Nephron progenitor cell (in vitro differentiated cells): ENCODE measurements around the gene SUPT20H.

Source experiments
- DNase-seq: peaks from one replicate; pipeline ENCODE4 v3.0.0; 2021
- H3K27ac Mint-ChIP-seq: 2 replicates; pipeline ENCODE4 v1.8.0; 2021; ENCODE audit warnings: mild to moderate bottlenecking, moderate library complexity, mixed read lengths
- H3K27me3 Mint-ChIP-seq: 2 replicates; pipeline ENCODE4 v1.8.0; 2021; ENCODE audit warnings: mild to moderate bottlenecking, low read depth, mixed read lengths; ENCODE audit not compliant: poor library complexity
- H3K36me3 Mint-ChIP-seq: 2 replicates; pipeline ENCODE4 v1.8.0; 2021; ENCODE audit warnings: low read depth, mixed read lengths
- H3K4me1 Mint-ChIP-seq: 2 replicates; pipeline ENCODE4 v1.8.0; 2021; ENCODE audit warnings: mixed read lengths
- H3K4me3 Mint-ChIP-seq: 2 replicates; pipeline ENCODE4 v1.8.0; 2021; ENCODE audit warnings: mild to moderate bottlenecking, moderate library complexity, mixed read lengths
- H3K9me3 Mint-ChIP-seq: 2 replicates; pipeline ENCODE4 v1.8.0; 2021; ENCODE audit warnings: mild to moderate bottlenecking, moderate library complexity, mixed read lengths
- CTCF ChIP-seq: fragments of 200-600 bp; sonication (generic); IDR thresholded peaks from 2 replicates; pipeline ENCODE4 v1.5.0; 2021; ENCODE audit warnings: antibody characterized with exemption

SUPT20H gene

DNA sequence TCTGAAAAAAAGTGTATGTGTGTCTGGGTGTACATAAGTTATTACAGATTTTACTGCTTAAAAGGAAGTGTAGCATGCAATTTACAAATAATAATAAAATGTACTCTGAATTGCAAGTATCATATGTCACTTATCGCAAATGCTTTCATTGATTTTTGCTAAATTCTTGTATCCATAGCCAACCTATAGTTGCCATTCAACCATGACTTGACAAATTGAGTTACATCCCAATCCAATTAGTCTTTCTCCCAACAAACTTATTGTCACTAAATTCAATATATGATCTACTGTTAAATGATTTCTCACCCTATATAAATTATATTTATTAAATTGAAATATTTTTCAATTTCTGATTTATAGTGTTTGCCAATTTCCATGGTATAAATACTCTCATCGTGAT, 17.3 kb upstream of the SUPT20H start:
- Mint-ChIP-seq H3K4me1 (peaks cover 17% of the 10 kb centered on the region), H3K36me3 (no peaks in the 10 kb centered on the region), H3K27ac (no peak overlapping the region), H3K4me3 (no peak overlapping the region), H3K27me3 (peaks cover 2% of the 10 kb centered on the region), H3K9me3 (no peaks in the 10 kb centered on the region)
- no peak for TF ChIP-seq CTCF
- no peak for DNase-seq

DNA sequence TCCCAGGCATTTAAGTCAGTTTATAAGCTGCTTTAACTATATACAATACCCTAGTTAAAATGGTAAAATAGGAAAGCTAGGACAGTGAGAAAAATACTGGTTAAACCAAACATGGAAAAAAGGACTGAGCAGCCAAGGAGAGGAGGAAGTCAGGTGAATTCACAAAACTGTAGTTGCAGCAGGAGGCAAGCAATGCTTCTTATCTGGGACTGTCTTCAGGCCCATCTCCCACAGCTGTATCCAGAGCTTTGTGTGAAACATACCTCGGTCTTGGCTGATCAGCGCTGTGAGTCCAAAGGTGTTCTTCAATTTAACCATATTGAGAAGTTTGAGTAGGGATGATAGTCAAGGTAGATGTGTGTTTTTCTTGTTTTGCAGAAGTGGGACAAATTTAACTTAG, 15.7 kb upstream of the SUPT20H start:
- Mint-ChIP-seq H3K27ac (no peak overlapping the region), H3K9me3 (no peaks in the 10 kb centered on the region), H3K4me1 (peaks cover 22% of the 10 kb centered on the region), H3K4me3 (no peak overlapping the region), H3K36me3 (no peaks in the 10 kb centered on the region), H3K27me3 (peaks cover 5% of the 10 kb centered on the region)
- TF ChIP-seq CTCF = no peak
- no peak for DNase-seq

DNA sequence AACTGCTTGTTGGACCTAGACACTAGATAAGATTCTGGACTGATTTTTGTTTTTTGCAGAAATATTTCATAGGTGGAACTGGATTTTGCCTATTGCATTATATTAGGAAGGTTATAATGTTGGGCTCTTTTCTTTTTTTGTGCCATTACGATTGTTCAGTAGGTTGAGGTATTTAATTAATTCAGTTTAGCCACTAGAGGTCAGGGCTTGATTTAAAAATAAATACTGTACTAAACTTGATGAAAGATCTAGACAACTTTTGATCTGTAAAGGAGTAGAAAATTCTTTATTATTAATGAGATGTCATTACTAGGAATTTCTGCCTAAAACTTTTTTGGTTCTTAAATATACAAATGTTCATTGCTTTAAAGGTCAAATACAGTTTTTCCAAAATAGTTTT, 15.2 kb upstream of the SUPT20H start:
- Mint-ChIP-seq H3K4me1 (peaks cover 25% of the 10 kb centered on the region), H3K27me3 (peaks cover 5% of the 10 kb centered on the region), H3K4me3 (no peak overlapping the region), H3K27ac (no peak overlapping the region), H3K9me3 (no peaks in the 10 kb centered on the region), H3K36me3 (no peaks in the 10 kb centered on the region)
- DNase-seq = no peak
- TF ChIP-seq CTCF = peak; percentile 30

DNA sequence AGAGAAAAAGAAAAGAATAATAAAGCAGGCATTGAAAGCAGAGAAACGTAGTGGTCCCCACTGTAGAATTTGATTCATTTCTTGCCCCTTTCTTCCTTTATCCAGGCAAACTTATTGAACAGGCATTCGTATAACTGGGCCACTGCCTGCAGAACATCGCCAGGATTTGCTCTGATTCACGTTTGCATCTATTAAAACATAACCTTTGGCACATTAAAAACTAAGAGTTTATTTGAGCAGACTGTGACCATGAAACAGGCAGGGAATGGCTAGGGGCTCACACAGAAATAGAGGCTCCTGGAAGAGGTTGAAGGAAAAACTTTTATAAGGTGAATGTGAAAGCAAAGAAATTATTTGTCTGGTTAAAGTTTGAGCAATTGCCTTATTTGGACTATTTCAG, 12.5 kb upstream of the SUPT20H start:
- peaks cover 25% of the 10 kb centered on the region for H3K4me1 Mint-ChIP-seq
- H3K27ac Mint-ChIP-seq = no peak overlapping the region
- H3K9me3 Mint-ChIP-seq = no peaks in the 10 kb centered on the region
- no peaks in the 10 kb centered on the region for H3K36me3 Mint-ChIP-seq
- H3K27me3 Mint-ChIP-seq = peaks cover 5% of the 10 kb centered on the region
- no peak for DNase-seq
- TF ChIP-seq CTCF = no peak
- no peak overlapping the region for H3K4me3 Mint-ChIP-seq

GRCh38 chr13:37070956-37071355, 11.5 kb upstream of the SUPT20H start:
- no peak overlapping the region for H3K4me3 Mint-ChIP-seq
- H3K4me1 Mint-ChIP-seq = peaks cover 25% of the 10 kb centered on the region
- no peaks in the 10 kb centered on the region for H3K36me3 Mint-ChIP-seq
- no peak overlapping the region for H3K27ac Mint-ChIP-seq
- no peak for TF ChIP-seq CTCF
- H3K9me3 Mint-ChIP-seq = no peaks in the 10 kb centered on the region
- no peak for DNase-seq
- peaks cover 5% of the 10 kb centered on the region for H3K27me3 Mint-ChIP-seq

DNA sequence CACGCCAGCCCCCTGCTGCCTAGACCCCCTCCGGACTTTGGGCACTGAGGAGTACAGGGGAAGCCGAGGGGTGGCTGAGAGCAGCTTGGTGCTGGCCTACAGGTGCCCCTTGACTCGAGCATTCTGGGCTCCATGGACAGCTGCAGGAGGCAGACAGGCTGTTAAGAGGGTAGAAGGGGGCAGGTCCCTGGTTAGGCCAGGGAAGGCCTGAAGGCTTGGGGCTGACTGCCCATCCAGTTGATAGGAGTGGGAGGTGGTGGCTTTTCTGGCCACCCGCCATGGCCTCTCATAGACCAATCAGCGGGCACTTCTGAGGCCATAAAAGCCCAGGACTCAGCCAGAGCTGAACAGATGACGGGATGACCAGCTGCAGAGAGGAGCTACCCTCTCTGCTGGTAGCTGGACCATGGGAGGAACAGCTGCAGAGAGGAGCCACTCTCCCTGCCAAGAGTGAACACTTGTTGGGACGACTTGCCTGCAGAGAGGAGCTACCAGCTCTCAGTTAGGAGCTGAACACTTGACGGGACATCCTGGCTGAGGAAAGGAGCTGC, 10.7 kb upstream of the SUPT20H start:
- H3K4me3 Mint-ChIP-seq = no peak overlapping the region
- no peak for DNase-seq
- H3K9me3 Mint-ChIP-seq = no peaks in the 10 kb centered on the region
- peaks cover 25% of the 10 kb centered on the region for H3K4me1 Mint-ChIP-seq
- no peaks in the 10 kb centered on the region for H3K36me3 Mint-ChIP-seq
- no peak for TF ChIP-seq CTCF
- H3K27ac Mint-ChIP-seq = no peak overlapping the region
- peaks cover 5% of the 10 kb centered on the region for H3K27me3 Mint-ChIP-seq
